Neural progenitor cell (in vitro differentiated cells): Measurements from ENCODE around the gene DVL2. TPM values are rescaled to one million over a fixed set of nuclear protein-coding genes. Genes with fewer than 3 reads are reported as not detected.

ENCODE experiments used
- DNase-seq: peaks from one replicate; pipeline ENCODE4 v3.0.0-alpha.2; 2016; ENCODE audit warnings: low spot score
- H2AFZ ChIP-seq: fragments of 200-600 bp; sonication (generic); replicated peaks from 2 replicates; pipeline ENCODE4 v1.6.1; 2016; ENCODE audit warnings: antibody characterized with exemption
- H3F3A ChIP-seq: fragments of 200-600 bp; sonication (generic); 2 replicates; pipeline ENCODE4 v1.6.1; 2016; ENCODE audit warnings: antibody characterized with exemption, low read depth
- H3K27ac ChIP-seq: fragments of 200-600 bp; sonication (generic); 2 replicates; pipeline ENCODE4 v1.5.1; 2016; ENCODE audit warnings: mild to moderate bottlenecking
- H3K27me3 ChIP-seq: fragments of 200-600 bp; sonication (generic); 2 replicates; pipeline ENCODE4 v1.6.1; 2016; ENCODE audit warnings: mild to moderate bottlenecking, moderate library complexity
- H3K36me3 ChIP-seq: fragments of 200-600 bp; sonication (generic); 2 replicates; pipeline ENCODE4 v1.5.1; 2016
- H3K4me1 ChIP-seq: fragments of 200-600 bp; sonication (generic); 2 replicates; pipeline ENCODE4 v1.6.1; 2016; ENCODE audit warnings: mixed run types
- H3K4me2 ChIP-seq: fragments of 200-600 bp; sonication (generic); 2 replicates; pipeline ENCODE4 v1.6.1; 2016
- H3K4me3 ChIP-seq: fragments of 200-600 bp; sonication (generic); 2 replicates; pipeline ENCODE4 v1.5.1; 2016
- H3K79me2 ChIP-seq: fragments of 200-600 bp; sonication (generic); 2 replicates; pipeline ENCODE4 v1.6.1; 2016; ENCODE audit warnings: low read depth
- H3K9ac ChIP-seq: fragments of 200-600 bp; sonication (generic); 2 replicates; pipeline ENCODE4 v1.6.1; 2016
- H3K9me3 ChIP-seq: fragments of 200-600 bp; sonication (generic); 2 replicates; pipeline ENCODE4 v1.5.1; 2016; ENCODE audit warnings: low read depth
- H4K20me1 ChIP-seq: fragments of 200-600 bp; sonication (generic); 2 replicates; pipeline ENCODE4 v1.6.1; 2016; ENCODE audit warnings: low read depth
- H3K27ac Mint-ChIP-seq: 3 replicates; pipeline ENCODE4 v1.8.0; 2021; ENCODE audit warnings: mixed read lengths
- H3K27me3 Mint-ChIP-seq: 2 replicates; pipeline ENCODE4 v1.8.0; 2022; ENCODE audit warnings: low read depth, mild to moderate bottlenecking, inconsistent platforms, moderate library complexity, mixed read lengths; ENCODE audit not compliant: insufficient read depth
- H3K36me3 Mint-ChIP-seq: 3 replicates; pipeline ENCODE4 v1.8.0; 2021; ENCODE audit warnings: mixed read lengths
- H3K4me1 Mint-ChIP-seq: 3 replicates; pipeline ENCODE4 v1.8.0; 2021; ENCODE audit warnings: mixed read lengths
- H3K4me3 Mint-ChIP-seq: 3 replicates; pipeline ENCODE4 v1.8.0; 2021; ENCODE audit warnings: mild to moderate bottlenecking, moderate library complexity, mixed read lengths
- H3K9me3 Mint-ChIP-seq: 3 replicates; pipeline ENCODE4 v1.8.0; 2020; ENCODE audit warnings: mixed read lengths
- EZH2 ChIP-seq: fragments of 200-600 bp; sonication (generic); IDR thresholded peaks from 2 replicates; pipeline ENCODE4 v1.6.1; 2017; ENCODE audit warnings: antibody characterized with exemption, mild to moderate bottlenecking, moderate library complexity
- EZH2phosphoT487 ChIP-seq: fragments of 200-600 bp; sonication (generic); IDR thresholded peaks from 2 replicates; pipeline ENCODE4 v1.6.1; 2017; ENCODE audit warnings: antibody characterized with exemption
- total RNA-seq: library from RNA; depleted of rRNA; stranded (reverse); fragments of >200 nt; gene quantifications from 2 replicates; pipeline ENCODE4 v1.2.3, GENCODE V29; 2015; ENCODE audit warnings: low replicate concordance
- TF ChIP-seq, protein P1 (sequence below): fragments of 200-600 bp; sonication (generic); IDR thresholded peaks from 2 replicates; pipeline ENCODE4 v1.5.1; 2017; ENCODE audit warnings: antibody characterized with exemption, mild to moderate bottlenecking

Gene DVL2
- total RNA-seq, 1 donor from 2014 or later = 43.9 TPM

DNA sequence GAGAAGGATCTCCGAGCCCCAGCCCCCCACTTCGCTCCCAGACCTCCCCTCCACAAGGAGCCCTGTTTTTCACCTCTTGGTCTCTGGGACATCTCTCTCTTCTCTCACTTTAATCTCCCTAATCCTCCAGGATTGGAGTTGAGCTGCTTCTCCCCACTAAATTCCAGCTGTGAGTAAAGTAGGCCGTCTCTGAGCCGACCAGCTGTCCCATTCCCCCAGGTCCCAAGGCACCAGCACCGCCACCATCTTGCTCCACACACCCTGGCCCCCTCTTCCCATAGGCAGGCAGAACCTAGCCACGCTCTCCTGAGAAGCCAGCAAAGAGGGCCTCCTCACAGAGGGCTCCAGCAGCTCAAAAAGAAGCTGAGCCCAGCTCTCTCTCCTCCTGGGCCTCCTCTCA, 15.6 kb downstream of the DVL2 start:
- peaks cover 38% of the 10 kb centered on the region for H4K20me1 ChIP-seq
- Mint-ChIP-seq H3K27ac (peak overlapping the region; percentile 99), H3K4me3 (peak overlapping the region; percentile 92), H3K9me3 (no peaks in the 10 kb centered on the region), H3K4me1 (peaks cover 57% of the 10 kb centered on the region), H3K27me3 (peaks cover 19% of the 10 kb centered on the region), H3K36me3 (peaks cover 17% of the 10 kb centered on the region)
- no peaks in the 10 kb centered on the region for H3K27me3 ChIP-seq
- H3K4me1 ChIP-seq = peaks cover 37% of the 10 kb centered on the region
- H3K4me3 ChIP-seq = no peak overlapping the region
- no peak overlapping the region for H3K27ac ChIP-seq
- peaks cover 84% of the 10 kb centered on the region for H3F3A ChIP-seq
- H3K36me3 ChIP-seq = no peaks in the 10 kb centered on the region
- no peak for DNase-seq
- TF ChIP-seq EZH2 = no peak
- TF ChIP-seq, protein P1, sequence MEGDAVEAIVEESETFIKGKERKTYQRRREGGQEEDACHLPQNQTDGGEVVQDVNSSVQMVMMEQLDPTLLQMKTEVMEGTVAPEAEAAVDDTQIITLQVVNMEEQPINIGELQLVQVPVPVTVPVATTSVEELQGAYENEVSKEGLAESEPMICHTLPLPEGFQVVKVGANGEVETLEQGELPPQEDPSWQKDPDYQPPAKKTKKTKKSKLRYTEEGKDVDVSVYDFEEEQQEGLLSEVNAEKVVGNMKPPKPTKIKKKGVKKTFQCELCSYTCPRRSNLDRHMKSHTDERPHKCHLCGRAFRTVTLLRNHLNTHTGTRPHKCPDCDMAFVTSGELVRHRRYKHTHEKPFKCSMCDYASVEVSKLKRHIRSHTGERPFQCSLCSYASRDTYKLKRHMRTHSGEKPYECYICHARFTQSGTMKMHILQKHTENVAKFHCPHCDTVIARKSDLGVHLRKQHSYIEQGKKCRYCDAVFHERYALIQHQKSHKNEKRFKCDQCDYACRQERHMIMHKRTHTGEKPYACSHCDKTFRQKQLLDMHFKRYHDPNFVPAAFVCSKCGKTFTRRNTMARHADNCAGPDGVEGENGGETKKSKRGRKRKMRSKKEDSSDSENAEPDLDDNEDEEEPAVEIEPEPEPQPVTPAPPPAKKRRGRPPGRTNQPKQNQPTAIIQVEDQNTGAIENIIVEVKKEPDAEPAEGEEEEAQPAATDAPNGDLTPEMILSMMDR = no peak
- TF ChIP-seq EZH2phosphoT487 = no peak
- H2AFZ ChIP-seq = peak overlapping the region; percentile 23
- no peak overlapping the region for H3K9ac ChIP-seq
- peak overlapping the region; percentile 85 for H3K4me2 ChIP-seq
- H3K79me2 ChIP-seq = peaks cover 22% of the 10 kb centered on the region
- H3K9me3 ChIP-seq = no peaks in the 10 kb centered on the region

DNA sequence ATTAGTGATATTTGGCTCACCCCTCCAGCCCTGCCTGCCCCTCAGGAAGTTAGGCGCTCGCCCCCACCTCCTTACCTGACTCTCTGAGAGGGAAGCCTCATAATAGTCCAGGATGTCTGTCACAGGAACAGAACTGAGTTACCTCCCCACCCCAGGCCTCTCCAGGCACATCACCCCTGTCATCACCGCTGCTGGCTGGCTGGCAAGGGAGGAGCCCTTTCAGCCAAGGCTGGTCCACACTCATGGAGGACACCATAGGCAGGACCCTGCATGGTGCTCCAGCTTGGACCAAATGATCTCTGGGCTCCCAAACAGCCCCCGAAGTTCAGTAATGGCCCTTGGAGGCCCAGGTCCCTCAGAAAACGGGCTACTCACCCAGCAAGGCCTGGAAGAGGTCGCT, 16.2 kb downstream of the DVL2 start:
- H3K9me3 Mint-ChIP-seq = no peaks in the 10 kb centered on the region
- H3K4me3 Mint-ChIP-seq = peak overlapping the region; percentile 92
- H3K27me3 Mint-ChIP-seq = peaks cover 23% of the 10 kb centered on the region
- Histone ChIP-seq H2AFZ (no peak overlapping the region), H4K20me1 (peaks cover 34% of the 10 kb centered on the region), H3K27me3 (no peaks in the 10 kb centered on the region), H3K4me2 (peak overlapping the region; percentile 85), H3K9ac (no peak overlapping the region), H3K36me3 (no peaks in the 10 kb centered on the region), H3K9me3 (no peaks in the 10 kb centered on the region), H3K27ac (no peak overlapping the region), H3K4me1 (peaks cover 42% of the 10 kb centered on the region), H3F3A (peaks cover 84% of the 10 kb centered on the region), H3K4me3 (peak overlapping the region; percentile 59), H3K79me2 (peaks cover 27% of the 10 kb centered on the region)
- H3K4me1 Mint-ChIP-seq = peaks cover 62% of the 10 kb centered on the region
- no peak for DNase-seq
- peaks cover 15% of the 10 kb centered on the region for H3K36me3 Mint-ChIP-seq
- TF ChIP-seq EZH2phosphoT487 (no peak), EZH2 (no peak)
- TF ChIP-seq, protein P1 = no peak
- H3K27ac Mint-ChIP-seq = peak overlapping the region; percentile 99

DNA sequence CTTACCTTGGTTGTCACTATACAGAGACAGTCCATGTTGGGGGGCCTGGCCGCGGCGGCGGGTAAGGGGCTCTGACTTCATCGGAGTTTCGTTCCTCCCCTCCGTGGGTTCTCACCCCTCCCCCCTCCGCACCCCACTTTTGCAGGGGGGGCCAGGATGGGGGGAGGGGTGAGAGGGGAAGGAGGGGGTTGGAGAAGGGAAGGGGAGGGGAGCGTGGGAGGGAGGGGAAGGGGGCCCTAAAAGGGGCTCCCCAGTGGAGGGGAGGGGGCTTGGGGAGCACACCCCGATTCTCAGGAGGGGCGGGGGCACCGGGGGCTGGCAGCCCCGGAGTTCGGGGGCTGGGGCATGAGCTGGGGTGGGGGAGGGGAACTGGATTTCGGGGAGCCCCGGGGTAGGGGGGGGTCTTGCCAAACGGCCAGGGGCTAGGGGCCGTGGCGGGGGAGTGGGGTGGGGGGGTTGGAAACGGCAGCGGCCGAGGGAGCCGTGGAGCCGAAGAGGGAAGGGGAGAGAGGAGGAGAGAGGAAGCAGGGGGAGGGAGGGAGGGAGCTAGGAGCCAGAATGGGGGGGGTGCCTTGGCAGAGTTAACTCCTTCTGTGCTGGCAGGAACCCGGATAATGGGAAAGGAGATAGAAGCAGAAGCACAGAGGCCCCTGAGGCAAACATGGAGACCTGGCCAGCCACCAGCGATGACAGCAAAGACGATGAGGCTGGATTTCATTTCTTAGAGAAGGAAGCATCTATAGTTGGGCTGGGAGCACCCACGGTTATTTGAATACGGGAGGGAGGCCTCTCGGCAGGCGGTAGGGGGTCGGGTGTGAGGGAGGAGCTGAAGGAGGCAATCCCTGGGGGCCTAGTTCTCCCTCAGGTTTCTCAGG, 17.0 kb downstream of the DVL2 start:
- Histone ChIP-seq H3K9ac (peak overlapping the region; percentile 51), H3K27me3 (no peaks in the 10 kb centered on the region), H4K20me1 (peaks cover 30% of the 10 kb centered on the region), H3K27ac (no peak overlapping the region), H3K79me2 (peaks cover 35% of the 10 kb centered on the region), H3K4me1 (peaks cover 46% of the 10 kb centered on the region), H3K36me3 (no peaks in the 10 kb centered on the region), H3K9me3 (no peaks in the 10 kb centered on the region), H3K4me2 (peak overlapping the region; percentile 85), H2AFZ (peak overlapping the region; percentile 53), H3F3A (peaks cover 79% of the 10 kb centered on the region), H3K4me3 (peak overlapping the region; percentile 59)
- Mint-ChIP-seq H3K9me3 (no peaks in the 10 kb centered on the region), H3K27me3 (peaks cover 23% of the 10 kb centered on the region), H3K4me1 (peaks cover 64% of the 10 kb centered on the region), H3K4me3 (peak overlapping the region; percentile 92), H3K36me3 (peaks cover 12% of the 10 kb centered on the region), H3K27ac (peak overlapping the region; percentile 99)
- TF ChIP-seq EZH2 = no peak
- TF ChIP-seq, protein P1 = no peak
- no peak for TF ChIP-seq EZH2phosphoT487
- peak; percentile 81 for DNase-seq
